Lower leg skin (tissue), 3 donors: ENCODE measurements around the gene POLR3H.

ENCODE experiments used
- POLR2A ChIP-seq, 2 donors: fragments of 450-650 bp; IDR thresholded peaks; one replicate each; pipeline ENCODE4 v1.6.1; 2016 to 2017; ENCODE audit warnings: antibody characterized with exemption in 2 of 2, mild to moderate bottlenecking in 1 of 2, moderate library complexity in 1 of 2
- TF ChIP-seq, protein P1 (sequence below), 3 donors: fragments of 450-650 bp; IDR thresholded peaks; one replicate each; pipeline ENCODE4 v1.5.1; 2016; ENCODE audit warnings: antibody characterized with exemption in 3 of 3, mild to moderate bottlenecking in 3 of 3, moderate library complexity in 2 of 3

DNA sequence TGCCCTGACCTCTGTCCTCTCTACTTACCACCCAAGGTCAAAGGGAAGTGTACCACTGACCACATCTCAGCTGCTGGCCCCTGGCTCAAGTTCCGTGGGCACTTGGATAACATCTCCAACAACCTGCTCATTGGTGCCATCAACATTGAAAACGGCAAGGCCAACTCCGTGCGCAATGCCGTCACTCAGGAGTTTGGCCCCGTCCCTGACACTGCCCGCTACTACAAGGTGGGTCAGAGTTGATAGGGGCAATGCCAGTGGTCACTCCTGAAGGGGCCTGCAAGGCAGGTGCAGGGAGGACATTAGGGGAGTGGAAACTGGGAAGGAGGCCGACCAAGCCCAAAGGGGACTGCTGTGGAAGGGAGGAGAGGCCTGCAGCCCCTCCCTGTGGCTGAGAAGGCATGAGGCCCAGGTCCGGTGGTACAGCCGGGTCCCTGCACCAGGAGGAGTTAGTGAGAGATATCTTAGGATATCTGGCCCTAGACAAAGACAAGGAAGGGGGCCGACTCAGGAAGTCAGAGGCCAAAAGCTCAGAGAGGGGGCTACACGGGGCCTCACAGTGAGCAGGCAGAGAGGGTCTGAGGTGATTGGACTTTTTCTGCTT lies 17.9 kb downstream of the POLR3H start:
- TF ChIP-seq, protein P1, sequence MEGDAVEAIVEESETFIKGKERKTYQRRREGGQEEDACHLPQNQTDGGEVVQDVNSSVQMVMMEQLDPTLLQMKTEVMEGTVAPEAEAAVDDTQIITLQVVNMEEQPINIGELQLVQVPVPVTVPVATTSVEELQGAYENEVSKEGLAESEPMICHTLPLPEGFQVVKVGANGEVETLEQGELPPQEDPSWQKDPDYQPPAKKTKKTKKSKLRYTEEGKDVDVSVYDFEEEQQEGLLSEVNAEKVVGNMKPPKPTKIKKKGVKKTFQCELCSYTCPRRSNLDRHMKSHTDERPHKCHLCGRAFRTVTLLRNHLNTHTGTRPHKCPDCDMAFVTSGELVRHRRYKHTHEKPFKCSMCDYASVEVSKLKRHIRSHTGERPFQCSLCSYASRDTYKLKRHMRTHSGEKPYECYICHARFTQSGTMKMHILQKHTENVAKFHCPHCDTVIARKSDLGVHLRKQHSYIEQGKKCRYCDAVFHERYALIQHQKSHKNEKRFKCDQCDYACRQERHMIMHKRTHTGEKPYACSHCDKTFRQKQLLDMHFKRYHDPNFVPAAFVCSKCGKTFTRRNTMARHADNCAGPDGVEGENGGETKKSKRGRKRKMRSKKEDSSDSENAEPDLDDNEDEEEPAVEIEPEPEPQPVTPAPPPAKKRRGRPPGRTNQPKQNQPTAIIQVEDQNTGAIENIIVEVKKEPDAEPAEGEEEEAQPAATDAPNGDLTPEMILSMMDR (IDR thresholded peaks at IDR 0.05), result no peak
- no peak for TF ChIP-seq POLR2A (IDR thresholded peaks at IDR 0.05)
